A673 (cell line): ENCODE data around the gene CCDC170. TPM values are rescaled to one million over a fixed set of nuclear protein-coding genes. Genes with fewer than 3 reads are reported as not detected.

Experiments
- BruUV-seq: library from RNA; stranded (reverse); fragments of 400-500 nt; replicated peaks from 2 replicates; lab custom pipeline; 2021; lab: Mats Ljungman, UMichigan
- CTCF ChIA-PET: fragments of 300-600 bp; sonication (Branson Sonifier 250); formaldehyde crosslinking; loops from one replicate; lab custom pipeline; 2022; ENCODE audit warnings: antibody characterized with exemption; lab: Charles Lee
- POLR2A ChIA-PET: fragments of 300-600 bp; sonication (Branson Sonifier 250); formaldehyde crosslinking; loops from one replicate; lab custom pipeline; 2022; ENCODE audit warnings: antibody characterized with exemption; ENCODE audit not compliant: low non-redundant PET; lab: Charles Lee
- DNase-seq: peaks from one replicate; pipeline ENCODE4 v3.0.0-alpha.2; 2015; ENCODE audit warnings: low spot score
- H3K27ac ChIP-seq: fragments of 200-600 bp; sonication (generic); 2 replicates; pipeline ENCODE4 v1.5.1; 2016; ENCODE audit warnings: mixed run types, low read depth, mild to moderate bottlenecking, mixed read lengths, antibody characterized with exemption, low read length; ENCODE audit not compliant: poor library complexity, severe bottlenecking
- H3K27me3 ChIP-seq: fragments of 200-600 bp; sonication (generic); replicated peaks from 2 replicates; pipeline ENCODE4 v1.6.1; 2017; ENCODE audit warnings: mixed run types, low read depth, mild to moderate bottlenecking, mixed read lengths, antibody characterized with exemption, low read length; ENCODE audit not compliant: insufficient read depth, poor library complexity
- H3K36me3 ChIP-seq: fragments of 200-600 bp; sonication (generic); 2 replicates; pipeline ENCODE4 v1.6.1; 2016; ENCODE audit warnings: mixed run types, mild to moderate bottlenecking, mixed read lengths, antibody characterized with exemption, low read length; ENCODE audit not compliant: insufficient read depth, poor library complexity, severe bottlenecking
- H3K4me1 ChIP-seq: fragments of 200-600 bp; sonication (generic); 2 replicates; pipeline ENCODE4 v1.6.1; 2017; ENCODE audit warnings: mixed run types, mild to moderate bottlenecking, mixed read lengths, antibody characterized with exemption, low read length; ENCODE audit not compliant: insufficient read depth, poor library complexity, severe bottlenecking
- H3K4me3 ChIP-seq: fragments of 200-600 bp; sonication (generic); 2 replicates; pipeline ENCODE4 v1.5.1; 2016; ENCODE audit warnings: low read depth, mixed run types, mild to moderate bottlenecking, mixed read lengths, low read length; ENCODE audit not compliant: poor library complexity, severe bottlenecking
- H3K9me3 ChIP-seq: fragments of 200-600 bp; sonication (generic); 2 replicates; pipeline ENCODE4 v1.6.1; 2016; ENCODE audit warnings: mixed run types, low read depth, mild to moderate bottlenecking, mixed read lengths, antibody characterized with exemption, low read length; ENCODE audit not compliant: poor library complexity, severe bottlenecking
- CTCF ChIP-seq: fragments of 300-800, 200-600 bp; sonication (generic); conservative IDR thresholded peaks from 2 replicates; pipeline ENCODE4 v1.5.1; 2017; ENCODE audit warnings: low read depth, mild to moderate bottlenecking, antibody characterized with exemption, low read length, moderate library complexity, mixed read lengths
- EZH2 ChIP-seq: fragments of 200-600 bp; sonication (generic); IDR thresholded peaks from 2 replicates; pipeline ENCODE4 v1.6.1; 2017; ENCODE audit warnings: borderline replicate concordance, low read depth, mild to moderate bottlenecking, mixed read lengths, antibody characterized with exemption, low read length; ENCODE audit not compliant: poor library complexity, severe bottlenecking
- intact Hi-C: fragments of 100-400 bp; cut with micrococcal nuclease; formaldehyde crosslinking; loops from one replicate; pipeline ENCODE4 v1.10.0; 2022; ENCODE audit not compliant: unreplicated experiment
- total RNA-seq: library from RNA; stranded (reverse); gene quantifications from 2 replicates; pipeline ENCODE4 v1.2.3, GENCODE V29; 2021

The CCDC170 gene
- total RNA-seq, 1 experiment from 2014 or later, result 0.17 TPM

- intact Hi-C loops, result no loop called here
- Histone ChIP-seq H3K4me1 (no peaks in the 10 kb centered on the region), H3K27ac (no peak overlapping the region), H3K4me3 (no peak overlapping the region), H3K36me3 (no peaks in the 10 kb centered on the region), H3K27me3 (no peaks in the 10 kb centered on the region), H3K9me3 (peaks cover 4% of the 10 kb centered on the region)
- DNase-seq, result no peak
- CTCF ChIA-PET, result no interaction called here
- TF ChIP-seq EZH2, result no peak
- TF ChIP-seq CTCF, result no peak
- POLR2A ChIA-PET, result no interaction called here
- BruUV-seq, result no TSS peak
Measured at GRCh38 chr6:151534576-151534975, 40.8 kb downstream of the CCDC170 start.

GRCh38 chr6:151535476-151536187 lies 41.8 kb downstream of the CCDC170 start:
- TF ChIP-seq EZH2, result no peak
- TF ChIP-seq CTCF, result no peak
- Histone ChIP-seq H3K27me3 (no peaks in the 10 kb centered on the region), H3K9me3 (peaks cover 9% of the 10 kb centered on the region), H3K4me1 (no peaks in the 10 kb centered on the region), H3K4me3 (no peak overlapping the region), H3K27ac (no peak overlapping the region), H3K36me3 (no peaks in the 10 kb centered on the region)
- no TSS peak for BruUV-seq
- DNase-seq, result no peak
- ChIA-PET POLR2A (no interaction called here), CTCF (no interaction called here)
- intact Hi-C loops, result no loop called here

DNA sequence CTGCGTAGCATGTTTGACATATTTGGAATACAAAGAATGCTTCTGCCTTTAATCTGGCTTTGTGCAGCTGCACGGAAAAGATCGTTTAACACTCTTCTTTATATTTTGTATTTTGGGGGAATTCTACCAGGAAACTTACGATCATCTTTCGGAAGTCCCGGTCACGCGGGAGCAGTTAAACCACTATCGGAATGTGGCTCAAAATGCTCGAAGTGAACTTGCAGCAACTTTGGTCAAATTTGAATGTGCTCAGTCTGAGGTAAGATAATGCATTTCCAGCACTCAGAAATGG lies 42.3 kb downstream of the CCDC170 start:
- H3K4me1 ChIP-seq, result no peaks in the 10 kb centered on the region
- peaks cover 9% of the 10 kb centered on the region for H3K9me3 ChIP-seq
- no peaks in the 10 kb centered on the region for H3K27me3 ChIP-seq
- no TSS peak for BruUV-seq
- H3K36me3 ChIP-seq, result no peaks in the 10 kb centered on the region
- ChIA-PET CTCF (no interaction called here), POLR2A (no interaction called here)
- H3K4me3 ChIP-seq, result no peak overlapping the region
- no peak for DNase-seq
- H3K27ac ChIP-seq, result no peak overlapping the region
- TF ChIP-seq EZH2 (no peak), CTCF (no peak)
- intact Hi-C loops, result no loop called here
